ENCODE data around the gene NUDT7.

DNA sequence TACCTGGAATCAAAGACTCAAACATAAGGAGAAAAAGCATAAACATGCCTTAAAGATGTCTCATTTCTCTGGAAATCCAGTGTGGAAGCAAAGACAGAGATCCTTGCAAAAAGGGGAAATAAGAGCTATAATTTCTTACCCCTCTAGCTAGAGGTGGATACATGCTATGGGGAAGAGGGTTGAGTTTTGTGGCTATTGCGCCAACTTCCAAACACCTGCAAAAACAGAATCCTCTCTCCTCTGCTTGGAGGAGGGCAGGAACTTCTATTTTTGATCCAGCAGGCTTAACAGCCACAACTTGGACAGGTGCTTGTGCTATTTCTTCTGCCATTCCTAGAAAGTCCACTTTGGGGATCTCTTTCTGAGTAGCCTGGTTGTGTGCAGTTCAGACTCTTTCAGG is 21.5 kb upstream of the NUDT7 start:
- TF ChIP-seq, protein P1, sequence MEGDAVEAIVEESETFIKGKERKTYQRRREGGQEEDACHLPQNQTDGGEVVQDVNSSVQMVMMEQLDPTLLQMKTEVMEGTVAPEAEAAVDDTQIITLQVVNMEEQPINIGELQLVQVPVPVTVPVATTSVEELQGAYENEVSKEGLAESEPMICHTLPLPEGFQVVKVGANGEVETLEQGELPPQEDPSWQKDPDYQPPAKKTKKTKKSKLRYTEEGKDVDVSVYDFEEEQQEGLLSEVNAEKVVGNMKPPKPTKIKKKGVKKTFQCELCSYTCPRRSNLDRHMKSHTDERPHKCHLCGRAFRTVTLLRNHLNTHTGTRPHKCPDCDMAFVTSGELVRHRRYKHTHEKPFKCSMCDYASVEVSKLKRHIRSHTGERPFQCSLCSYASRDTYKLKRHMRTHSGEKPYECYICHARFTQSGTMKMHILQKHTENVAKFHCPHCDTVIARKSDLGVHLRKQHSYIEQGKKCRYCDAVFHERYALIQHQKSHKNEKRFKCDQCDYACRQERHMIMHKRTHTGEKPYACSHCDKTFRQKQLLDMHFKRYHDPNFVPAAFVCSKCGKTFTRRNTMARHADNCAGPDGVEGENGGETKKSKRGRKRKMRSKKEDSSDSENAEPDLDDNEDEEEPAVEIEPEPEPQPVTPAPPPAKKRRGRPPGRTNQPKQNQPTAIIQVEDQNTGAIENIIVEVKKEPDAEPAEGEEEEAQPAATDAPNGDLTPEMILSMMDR (IDR thresholded peaks at IDR 0.05; ENCODE audit: low read length): no peak
- no peak for TF ChIP-seq EZH2 (IDR thresholded peaks at IDR 0.05; ENCODE audit: borderline replicate concordance, low read length)

Data from OCI-LY1 (cell line).